HEK293T (cell line): Measurements from ENCODE around the gene KLHDC10.

Experiments
- CTCF ChIA-PET: fragments of 350-600 bp; formaldehyde crosslinking; extraction: SDS; loops from one replicate; lab custom pipeline; 2021; ENCODE audit warnings: antibody characterized with exemption, inconsistent platforms; lab: Yijun Ruan, JAX
- POLR2A ChIA-PET: fragments of 350-600 bp; formaldehyde crosslinking; extraction: SDS; loops from one replicate; lab custom pipeline; 2020; ENCODE audit warnings: antibody characterized with exemption, inconsistent platforms; lab: Yijun Ruan, JAX
- DNase-seq: peaks from one replicate; pipeline ENCODE4 v3.0.0; 2012; ENCODE audit warnings: mixed read lengths; ENCODE audit errors: extremely low spot score
- ARNT ChIP-seq: fragments of 450-650 bp; IDR thresholded peaks from 2 replicates; pipeline ENCODE4 v1.6.1; 2017; ENCODE audit warnings: mild to moderate bottlenecking
- BHLHE40 ChIP-seq: fragments of 450-650 bp; IDR thresholded peaks from 2 replicates; pipeline ENCODE4 v1.6.1; 2016; ENCODE audit warnings: mild to moderate bottlenecking, moderate library complexity, borderline replicate concordance
- CTBP1 ChIP-seq: fragments of 450-650 bp; IDR thresholded peaks from 2 replicates; pipeline ENCODE4 v1.6.1; 2016; ENCODE audit warnings: borderline replicate concordance
- ELF4 ChIP-seq: fragments of 450-650 bp; IDR thresholded peaks from 2 replicates; pipeline ENCODE4 v1.6.1; 2017; ENCODE audit warnings: antibody characterized with exemption
- FOXA1 ChIP-seq: fragments of 450-650 bp; IDR thresholded peaks from 2 replicates; pipeline ENCODE4 v1.6.1; 2016; ENCODE audit warnings: mild to moderate bottlenecking
- FOXK2 ChIP-seq: fragments of 450-650 bp; IDR thresholded peaks from 2 replicates; pipeline ENCODE4 v1.6.1; 2016; ENCODE audit warnings: mild to moderate bottlenecking
- FOXM1 ChIP-seq: fragments of 450-650 bp; IDR thresholded peaks from 2 replicates; pipeline ENCODE4 v1.6.1; 2017; ENCODE audit warnings: mild to moderate bottlenecking, borderline replicate concordance
- HDGF ChIP-seq: fragments of 450-650 bp; IDR thresholded peaks from 2 replicates; pipeline ENCODE4 v1.6.1; 2017; ENCODE audit warnings: antibody characterized with exemption, borderline replicate concordance
- L3MBTL2 ChIP-seq: fragments of 450-650 bp; conservative IDR thresholded peaks from 2 replicates; pipeline ENCODE4 v1.6.1; 2016; ENCODE audit warnings: mild to moderate bottlenecking
- LEF1 ChIP-seq: fragments of 450-650 bp; IDR thresholded peaks from 2 replicates; pipeline ENCODE4 v1.6.1; 2017; ENCODE audit warnings: mild to moderate bottlenecking, borderline replicate concordance
- NFRKB ChIP-seq: fragments of 450-650 bp; IDR thresholded peaks from 2 replicates; pipeline ENCODE4 v1.6.1; 2016; ENCODE audit warnings: mild to moderate bottlenecking, moderate library complexity
- SP1 ChIP-seq: fragments of 450-650 bp; IDR thresholded peaks from 2 replicates; pipeline ENCODE4 v1.6.1; 2017
- SUZ12 ChIP-seq: fragments of 450-650 bp; IDR thresholded peaks from 2 replicates; pipeline ENCODE4 v1.6.1; 2016; ENCODE audit warnings: mild to moderate bottlenecking
- TARDBP ChIP-seq: fragments of 450-650 bp; IDR thresholded peaks from 2 replicates; pipeline ENCODE4 v1.6.1; 2016
- ZNF384 ChIP-seq: fragments of 450-650 bp; IDR thresholded peaks from 2 replicates; pipeline ENCODE4 v1.6.1; 2016
- TF ChIP-seq, protein P1 (sequence below): fragments of 450-650 bp; IDR thresholded peaks from 2 replicates; pipeline ENCODE4 v1.6.1; 2016

Gene KLHDC10

DNA sequence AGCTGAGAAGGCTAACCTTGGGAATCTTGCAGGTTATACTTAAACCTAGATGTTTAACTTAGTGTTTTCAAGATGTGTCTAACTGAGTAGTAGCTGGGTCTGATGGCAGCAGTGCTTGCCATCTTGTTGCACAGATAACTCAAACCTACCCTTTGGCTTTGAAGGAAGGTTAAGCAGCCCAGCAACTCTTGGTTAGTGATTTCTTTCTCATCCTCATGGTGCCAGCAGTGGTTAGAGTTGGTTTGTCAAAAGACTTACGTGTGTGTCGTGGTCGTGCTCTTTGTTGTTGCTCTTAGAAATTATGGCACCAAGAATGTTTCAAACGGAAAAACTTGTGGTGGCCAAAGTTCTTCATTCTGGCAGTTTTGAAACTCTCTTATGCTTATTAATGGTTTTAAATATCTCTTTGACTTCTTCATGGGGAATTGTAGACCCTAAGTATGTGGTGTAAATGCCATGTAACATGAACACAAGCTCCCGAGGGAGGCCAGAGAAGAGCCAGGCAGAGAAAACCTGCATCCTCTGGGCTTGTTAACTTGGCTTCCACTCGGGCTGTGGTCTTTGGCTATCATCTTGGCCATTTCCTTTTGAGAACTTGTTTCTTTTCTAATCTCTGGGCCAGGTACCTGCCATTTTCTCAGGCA lies 61.0 kb downstream of the KLHDC10 start:
- POLR2A ChIA-PET, result no interaction called here
- CTCF ChIA-PET, result no interaction called here

DNA sequence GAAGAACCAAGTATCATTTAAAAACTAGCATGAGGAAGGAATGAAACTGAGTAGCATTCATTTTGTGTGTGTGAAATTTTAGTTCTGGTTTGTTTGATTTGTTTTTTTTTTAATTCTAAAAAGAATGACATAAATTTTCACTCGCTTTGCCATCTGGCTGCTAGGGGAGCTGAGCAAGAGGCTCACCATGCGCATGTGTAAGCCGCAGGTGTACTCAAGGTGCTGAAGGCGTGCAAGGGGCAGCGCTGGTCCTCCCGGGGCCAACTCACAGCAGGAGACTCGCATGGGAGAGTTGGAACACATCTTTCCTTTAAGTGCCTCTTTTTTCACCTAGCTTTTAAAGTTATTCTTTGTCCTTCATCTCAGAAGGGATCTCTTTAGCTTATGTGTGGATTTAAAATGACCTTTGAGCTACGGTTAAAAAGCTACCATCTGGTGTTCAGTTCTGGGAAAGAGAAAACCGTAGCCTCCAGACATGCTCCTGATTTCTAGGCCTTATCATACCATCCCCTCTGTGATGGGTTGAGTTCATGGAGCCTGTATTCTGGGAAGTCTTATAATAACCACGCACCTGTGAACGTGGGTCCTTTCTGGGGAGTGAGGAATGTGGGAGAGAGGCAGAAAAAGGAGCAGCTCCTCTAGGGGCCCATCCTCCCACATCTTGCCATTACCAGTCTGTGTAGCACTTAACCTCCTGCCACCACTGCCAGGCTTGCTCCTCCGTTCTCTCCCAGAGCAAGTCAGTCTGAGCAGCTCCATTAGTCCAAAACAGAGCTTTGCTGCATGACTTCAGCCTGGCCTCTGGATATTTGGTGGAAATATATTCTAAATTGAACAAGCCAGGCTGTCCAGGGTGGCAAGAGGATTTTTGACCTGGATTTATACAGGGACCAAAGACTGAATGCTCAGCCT lies 61.9 kb downstream of the KLHDC10 start:
- no peak for DNase-seq
- ChIA-PET POLR2A (no interaction called here), CTCF (no interaction called here)
- TF ChIP-seq ELF4 (no peak), SP1 (no peak), FOXA1 (no peak), NFRKB (no peak), L3MBTL2 (no peak), ARNT (no peak), HDGF (no peak), TARDBP (no peak), FOXK2 (no peak), FOXM1 (no peak), BHLHE40 (no peak)
- TF ChIP-seq, protein P1, sequence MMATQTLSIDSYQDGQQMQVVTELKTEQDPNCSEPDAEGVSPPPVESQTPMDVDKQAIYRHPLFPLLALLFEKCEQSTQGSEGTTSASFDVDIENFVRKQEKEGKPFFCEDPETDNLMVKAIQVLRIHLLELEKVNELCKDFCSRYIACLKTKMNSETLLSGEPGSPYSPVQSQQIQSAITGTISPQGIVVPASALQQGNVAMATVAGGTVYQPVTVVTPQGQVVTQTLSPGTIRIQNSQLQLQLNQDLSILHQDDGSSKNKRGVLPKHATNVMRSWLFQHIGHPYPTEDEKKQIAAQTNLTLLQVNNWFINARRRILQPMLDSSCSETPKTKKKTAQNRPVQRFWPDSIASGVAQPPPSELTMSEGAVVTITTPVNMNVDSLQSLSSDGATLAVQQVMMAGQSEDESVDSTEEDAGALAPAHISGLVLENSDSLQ, result no peak

More for the DNA sequence above, 61.0 kb downstream of the KLHDC10 start:
- TF ChIP-seq LEF1 (no peak), SP1 (no peak), BHLHE40 (no peak), HDGF (no peak), TARDBP (no peak), L3MBTL2 (no peak), NFRKB (no peak), CTBP1 (no peak), ARNT (no peak), ZNF384 (no peak), FOXA1 (no peak)
- TF ChIP-seq, protein P1, result no peak
- DNase-seq, result no peak

DNA sequence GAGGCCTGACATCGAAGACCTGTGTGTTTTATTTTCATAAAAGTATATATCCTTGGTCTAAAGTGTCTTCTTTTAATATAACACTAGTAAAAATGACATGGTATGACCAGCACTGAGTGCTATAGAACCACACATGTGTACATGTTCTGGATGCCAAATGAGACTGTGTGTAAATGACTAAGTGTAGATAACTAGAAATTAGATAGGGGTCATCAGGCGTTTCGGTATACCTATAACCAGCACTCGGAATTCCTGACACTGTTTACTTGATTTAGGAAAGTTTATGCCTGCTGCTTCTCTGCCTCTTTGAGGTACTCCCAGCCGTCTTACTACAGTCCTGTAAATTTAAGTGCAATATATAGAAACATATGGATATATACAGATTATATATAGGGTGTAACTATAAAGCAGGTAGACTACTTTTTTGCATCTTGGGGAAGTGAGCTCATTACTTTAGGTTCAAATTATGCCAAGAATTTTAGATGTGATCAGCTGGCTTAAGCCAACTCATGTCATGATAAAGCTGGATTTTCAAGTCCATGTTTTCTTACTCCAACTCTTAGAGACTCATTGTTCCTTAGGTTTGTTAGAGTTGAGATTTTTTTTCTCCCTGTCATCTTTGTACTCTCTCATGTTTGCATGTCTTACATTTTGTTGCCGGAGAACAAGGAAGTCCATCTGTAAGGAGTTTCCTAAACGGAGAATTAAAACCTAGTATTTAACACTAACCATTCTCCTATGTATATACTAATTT lies 62.9 kb downstream of the KLHDC10 start:
- DNase-seq, result no peak
- POLR2A ChIA-PET, result interaction anchor here (0.6 kb wide), 1 partner anchor 24 kb away, joined by 3 read pairs; no protein-coding TSS in a partner anchor
- CTCF ChIA-PET, result no interaction called here

DNA sequence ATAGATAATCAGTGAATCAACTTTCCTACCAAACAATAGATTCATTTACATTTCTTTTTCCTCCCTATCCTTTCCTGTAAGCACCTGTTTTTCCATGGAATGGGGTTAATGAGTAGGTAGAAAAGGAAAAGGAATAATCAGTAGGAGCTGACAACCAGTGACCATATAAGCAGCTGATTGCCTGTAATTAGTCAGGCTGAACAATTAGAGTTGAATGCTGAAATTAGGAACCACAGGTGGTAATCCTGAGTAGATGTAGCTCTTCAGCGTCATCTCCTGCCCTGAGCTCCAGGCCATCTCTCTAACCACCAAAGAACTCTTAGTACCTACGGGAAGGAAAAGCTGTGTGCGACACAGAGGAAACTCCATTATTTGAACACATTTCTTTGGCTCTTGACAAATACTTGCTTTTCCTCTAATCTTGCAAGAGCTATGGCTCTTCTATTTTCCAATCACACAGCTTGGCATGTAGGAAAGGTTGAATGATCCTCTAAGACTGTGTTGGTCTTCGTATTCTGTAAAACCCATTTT lies 63.8 kb downstream of the KLHDC10 start:
- ChIA-PET POLR2A (no interaction called here), CTCF (interaction anchor here (0.6 kb wide), 1 partner anchor 643 kb away, joined by 3 read pairs; no protein-coding TSS in a partner anchor)
- TF ChIP-seq HDGF (no peak), ARNT (no peak), FOXM1 (no peak), SP1 (no peak), ELF4 (no peak), LEF1 (no peak), L3MBTL2 (no peak), CTBP1 (no peak), TARDBP (no peak), ZNF384 (no peak), FOXK2 (no peak), NFRKB (no peak), SUZ12 (no peak), FOXA1 (no peak), BHLHE40 (no peak)
- TF ChIP-seq, protein P1, result no peak
- no peak for DNase-seq

More for the DNA sequence above, 62.9 kb downstream of the KLHDC10 start:
- TF ChIP-seq CTBP1, result no peak
- TF ChIP-seq FOXK2, result no peak
- TF ChIP-seq BHLHE40, result no peak
- no peak for TF ChIP-seq ZNF384
- no peak for TF ChIP-seq NFRKB
- no peak for TF ChIP-seq FOXA1
- TF ChIP-seq ELF4, result no peak
- TF ChIP-seq SP1, result no peak
- TF ChIP-seq ARNT, result no peak
- no peak for TF ChIP-seq FOXM1
- TF ChIP-seq LEF1, result no peak
- no peak for TF ChIP-seq SUZ12
- TF ChIP-seq, protein P1, result no peak
- TF ChIP-seq L3MBTL2, result no peak
- TF ChIP-seq TARDBP, result no peak
- no peak for TF ChIP-seq HDGF
